ENCODE measurements around the gene CCSER1. TPM values are rescaled to one million over a fixed set of nuclear protein-coding genes. Genes with fewer than 3 reads are reported as not detected.
"Not testable (repeated sequence)": the region's sequence is repeated elsewhere in the genome, so short reads cannot be mapped to it uniquely, and the experiment has no call there.

The CCSER1 gene
- polyA plus RNA-seq, 5 donors, result 1.7 to 5.2 (median 2.7) TPM

GRCh38 chr4:90443231-90443630, 316.0 kb downstream of the CCSER1 start:
- DNase-seq, result no peak

- DNase-seq, result no peak
Observed at GRCh38 chr4:90444904-90445303, 317.7 kb downstream of the CCSER1 start.

- no peak for DNase-seq
Observed at GRCh38 chr4:90445380-90445779, 318.2 kb downstream of the CCSER1 start.

- no peak for DNase-seq
Observed at GRCh38 chr4:90449626-90450025, 322.4 kb downstream of the CCSER1 start.

GRCh38 chr4:90456891-90457290, 329.7 kb downstream of the CCSER1 start:
- DNase-seq, result no peak

- DNase-seq, result no peak
Observed at GRCh38 chr4:90457817-90458216, 330.6 kb downstream of the CCSER1 start.

GRCh38 chr4:90458576-90458975, 331.4 kb downstream of the CCSER1 start:
- no peak for DNase-seq

GRCh38 chr4:90474484-90474883, 347.3 kb downstream of the CCSER1 start:
- no peak for DNase-seq

- DNase-seq, result no peak
Observed at GRCh38 chr4:90476019-90476418, 348.8 kb downstream of the CCSER1 start.

GRCh38 chr4:90476586-90476985, 349.4 kb downstream of the CCSER1 start:
- no peak for DNase-seq

GRCh38 chr4:90484894-90485293, 357.7 kb downstream of the CCSER1 start:
- DNase-seq, result not testable (repeated sequence)

- DNase-seq, result no peak
Observed at GRCh38 chr4:90486346-90486745, 359.2 kb downstream of the CCSER1 start.

- DNase-seq, result no peak
Observed at GRCh38 chr4:90495211-90495610, 368.0 kb downstream of the CCSER1 start.

- no peak for DNase-seq
Observed at GRCh38 chr4:90495936-90496335, 368.7 kb downstream of the CCSER1 start.

- DNase-seq, result no peak
Observed at GRCh38 chr4:90498175-90498574, 371.0 kb downstream of the CCSER1 start.

GRCh38 chr4:90503677-90504076, 376.5 kb downstream of the CCSER1 start:
- DNase-seq, result no peak

GRCh38 chr4:90515191-90515590, 388.0 kb downstream of the CCSER1 start:
- no peak for DNase-seq

GRCh38 chr4:90528551-90528950, 401.4 kb downstream of the CCSER1 start:
- no peak for DNase-seq

GRCh38 chr4:90536408-90536807, 409.2 kb downstream of the CCSER1 start:
- no peak for DNase-seq

- no peak for DNase-seq
Observed at GRCh38 chr4:90537491-90537890, 410.3 kb downstream of the CCSER1 start.

- no peak for DNase-seq
Observed at GRCh38 chr4:90540536-90540935, 413.3 kb downstream of the CCSER1 start.

- DNase-seq, result no peak
Observed at GRCh38 chr4:90542216-90542615, 415.0 kb downstream of the CCSER1 start.

- DNase-seq, result no peak
Observed at GRCh38 chr4:90543419-90544170, 416.4 kb downstream of the CCSER1 start.

- DNase-seq, result no peak
Observed at GRCh38 chr4:90544532-90545045, 417.4 kb downstream of the CCSER1 start.

Measured in right lung (tissue), 5 donors.